PC-3 (cell line): ENCODE data around the gene CASP8AP2. TPM values are rescaled to one million over a fixed set of nuclear protein-coding genes. Genes with fewer than 3 reads are reported as not detected.
A peak's percentile ranks its signal among the peaks of the same experiment; 100 is the strongest.
"Not testable (repeated sequence)": the region's sequence is repeated elsewhere in the genome, so short reads cannot be mapped to it uniquely, and the experiment has no call there.

ENCODE experiments used
- ATAC-seq: fragments of 200-7000 bp; cut with Tn5 transposase; 2 replicates; pipeline ENCODE4 v1.9.1; 2020; ENCODE audit warnings: mild to moderate bottlenecking, moderate library complexity
- BruUV-seq: library from RNA; stranded (reverse); fragments of 400-500 nt; replicated peaks from 2 replicates; lab custom pipeline; 2021; lab: Mats Ljungman, UMichigan
- CTCF ChIA-PET: fragments of 300-600 bp; sonication (Branson Sonifier 250); formaldehyde crosslinking; loops from one replicate; lab custom pipeline; 2022; ENCODE audit warnings: antibody characterized with exemption; lab: Charles Lee
- POLR2A ChIA-PET: fragments of 300-600 bp; sonication (Branson Sonifier 250); formaldehyde crosslinking; loops from one replicate; lab custom pipeline; 2022; ENCODE audit warnings: antibody characterized with exemption; ENCODE audit not compliant: unreplicated experiment; lab: Charles Lee
- DNase-seq: peaks from one replicate; pipeline ENCODE4 v3.0.0-alpha.2; 2015
- H2AFZ ChIP-seq: fragments of 300-600 bp; sonication (generic); 2 replicates; pipeline ENCODE4 v1.6.0; 2016; ENCODE audit warnings: antibody characterized with exemption, low read length
- H3F3A ChIP-seq: fragments of 300-600 bp; sonication (generic); one replicate; pipeline ENCODE4 v1.6.0; 2017; ENCODE audit warnings: antibody characterized with exemption, low read length, control low read depth, mild to moderate bottlenecking; ENCODE audit not compliant: unreplicated experiment
- H3K27ac ChIP-seq: fragments of 300-600 bp; sonication (generic); 2 replicates; pipeline ENCODE4 v1.5.1; 2016; ENCODE audit warnings: mild to moderate bottlenecking, low read length
- H3K27me3 ChIP-seq: fragments of 300-600 bp; sonication (generic); 2 replicates; pipeline ENCODE4 v1.6.1; 2016; ENCODE audit warnings: low read length, mixed read lengths
- H3K36me3 ChIP-seq: fragments of 300-600 bp; sonication (generic); 2 replicates; pipeline ENCODE4 v1.6.1; 2016; ENCODE audit warnings: low read depth, mixed run types, low read length, mixed read lengths
- H3K4me1 ChIP-seq: fragments of 300-600 bp; sonication (generic); 2 replicates; pipeline ENCODE4 v1.5.1; 2016; ENCODE audit warnings: low read length; ENCODE audit not compliant: insufficient read depth
- H3K4me2 ChIP-seq: fragments of 300-600 bp; sonication (generic); 2 replicates; pipeline ENCODE4 v1.6.0; 2016; ENCODE audit warnings: low read length
- H3K4me3 ChIP-seq: fragments of 300-600 bp; sonication (generic); 2 replicates; pipeline ENCODE4 v1.5.1; 2016; ENCODE audit warnings: mild to moderate bottlenecking, low read length, mixed read lengths
- H3K79me2 ChIP-seq: fragments of 300-600 bp; sonication (generic); 2 replicates; pipeline ENCODE4 v1.6.1; 2017; ENCODE audit warnings: low read length, mixed read lengths
- H3K9ac ChIP-seq: fragments of 300-600 bp; sonication (generic); 2 replicates; pipeline ENCODE4 v1.6.0; 2016; ENCODE audit warnings: mild to moderate bottlenecking, low read length
- H3K9me2 ChIP-seq: fragments of 300-600 bp; sonication (generic); replicated peaks from 2 replicates; pipeline ENCODE4 v1.6.1; 2016; ENCODE audit warnings: mixed run types, low read length, mixed read lengths
- H3K9me3 ChIP-seq: fragments of 300-600 bp; sonication (generic); 2 replicates; pipeline ENCODE4 v1.6.1; 2016; ENCODE audit warnings: low read length, mixed read lengths
- H4K20me1 ChIP-seq: fragments of 300-600 bp; sonication (generic); 2 replicates; pipeline ENCODE4 v1.6.1; 2016; ENCODE audit warnings: low read length, mixed read lengths
- CTCF ChIP-seq: fragments of 300-600 bp; sonication (generic); conservative IDR thresholded peaks from 2 replicates; pipeline ENCODE4 v1.5.1; 2017; ENCODE audit warnings: antibody characterized with exemption, low read depth, mild to moderate bottlenecking, low read length
- EZH2 ChIP-seq: fragments of 300-600 bp; sonication (generic); IDR thresholded peaks from one replicate; pipeline ENCODE4 v1.6.1; 2017; ENCODE audit warnings: antibody characterized with exemption, mild to moderate bottlenecking, low read length; ENCODE audit not compliant: unreplicated experiment
- EZH2phosphoT487 ChIP-seq: fragments of 300-600 bp; sonication (generic); IDR thresholded peaks from 2 replicates; pipeline ENCODE4 v1.6.1; 2018; ENCODE audit warnings: mild to moderate bottlenecking, antibody characterized with exemption, low read length, borderline replicate concordance
- intact Hi-C: fragments of 100-400 bp; cut with micrococcal nuclease; formaldehyde crosslinking; loops from 2 replicates; pipeline ENCODE4 v1.9.0; 2023
- total RNA-seq: library from RNA; depleted of rRNA; stranded (reverse); fragments of >200 nt; gene quantifications from 2 replicates; pipeline ENCODE4 v1.2.3, GENCODE V29; 2014

Gene CASP8AP2
- total RNA-seq, 1 experiment from 2014 or later, result 6.6 TPM

- Histone ChIP-seq H3K4me1 (no peaks in the 10 kb centered on the region), H2AFZ (no peak overlapping the region), H3K79me2 (no peaks in the 10 kb centered on the region), H3K27me3 (no peaks in the 10 kb centered on the region), H3K36me3 (no peaks in the 10 kb centered on the region), H3K4me2 (no peak overlapping the region), H3K27ac (no peak overlapping the region), H3K9me2 (no peaks in the 10 kb centered on the region), H3K9me3 (no peaks in the 10 kb centered on the region), H4K20me1 (no peaks in the 10 kb centered on the region), H3K9ac (no peak overlapping the region), H3F3A (no peaks in the 10 kb centered on the region), H3K4me3 (no peak overlapping the region)
- DNase-seq (no peak), ATAC-seq (no peak)
- ChIA-PET POLR2A (no interaction called here), CTCF (no interaction called here)
- intact Hi-C loops, result no loop called here
- TF ChIP-seq CTCF (no peak), EZH2 (no peak), EZH2phosphoT487 (no peak)
- BruUV-seq, result no TSS peak
These were observed 58.4 kb downstream of the CASP8AP2 start for GRCh38 chr6:89888138-89888514.

GRCh38 chr6:89888871-89889270 lies 59.2 kb downstream of the CASP8AP2 start:
- DNase-seq (peak; percentile 17), ATAC-seq (no peak)
- H3K4me3 ChIP-seq, result no peak overlapping the region
- H3K27me3 ChIP-seq, result no peaks in the 10 kb centered on the region
- H3K4me1 ChIP-seq, result no peaks in the 10 kb centered on the region
- H2AFZ ChIP-seq, result no peak overlapping the region
- no peaks in the 10 kb centered on the region for H3K79me2 ChIP-seq
- no peak overlapping the region for H3K9ac ChIP-seq
- no peaks in the 10 kb centered on the region for H3K9me2 ChIP-seq
- ChIA-PET CTCF (no interaction called here), POLR2A (no interaction called here)
- TF ChIP-seq EZH2phosphoT487, result no peak
- TF ChIP-seq CTCF, result no peak
- no peak for TF ChIP-seq EZH2
- no peaks in the 10 kb centered on the region for H3K36me3 ChIP-seq
- no peaks in the 10 kb centered on the region for H3K9me3 ChIP-seq
- no peak overlapping the region for H3K27ac ChIP-seq
- no peak overlapping the region for H3K4me2 ChIP-seq
- no peaks in the 10 kb centered on the region for H3F3A ChIP-seq
- intact Hi-C loops, result no loop called here
- H4K20me1 ChIP-seq, result no peaks in the 10 kb centered on the region
- no TSS peak for BruUV-seq

- H3K27me3 ChIP-seq, H3K4me1 ChIP-seq, H3K9me2 ChIP-seq, H3F3A ChIP-seq, intact Hi-C loops, H3K9me3 ChIP-seq, H3K4me3 ChIP-seq, H4K20me1 ChIP-seq, H3K27ac ChIP-seq, H3K4me2 ChIP-seq, CTCF ChIA-PET, BruUV-seq, H3K9ac ChIP-seq, H3K36me3 ChIP-seq, H2AFZ ChIP-seq, DNase-seq, ATAC-seq, POLR2A ChIA-PET, H3K79me2 ChIP-seq: not testable (repeated sequence)
These were observed 61.3 kb downstream of the CASP8AP2 start for GRCh38 chr6:89890845-89891528.

GRCh38 chr6:89892577-89892976 lies 62.9 kb downstream of the CASP8AP2 start:
- CTCF ChIA-PET, H3K4me3 ChIP-seq, H3F3A ChIP-seq, H3K27ac ChIP-seq, H3K4me1 ChIP-seq, H3K9me3 ChIP-seq, H2AFZ ChIP-seq, H3K4me2 ChIP-seq, intact Hi-C loops, H4K20me1 ChIP-seq, H3K9ac ChIP-seq, H3K9me2 ChIP-seq, H3K36me3 ChIP-seq, DNase-seq, ATAC-seq, H3K79me2 ChIP-seq, H3K27me3 ChIP-seq, BruUV-seq, POLR2A ChIA-PET: not testable (repeated sequence)
